ENCODE results near the gene FOXL1.

- TF ChIP-seq TAF1 (IDR thresholded peaks at IDR 0.05; ENCODE audit: low read depth) (no peak), TCF12 (IDR thresholded peaks at IDR 0.05; ENCODE audit: low read depth) (no peak)
Observed at GRCh38 chr16:86540894-86541293, 37.5 kb upstream of the FOXL1 start.
